Chondrocyte (in vitro differentiated cells): ENCODE measurements around the gene UBA7. TPM values are rescaled to one million over a fixed set of nuclear protein-coding genes. Genes with fewer than 3 reads are reported as not detected.
"Not testable (repeated sequence)": the region's sequence is repeated elsewhere in the genome, so short reads cannot be mapped to it uniquely, and the experiment has no call there.

Source experiments
- DNase-seq: peaks from one replicate; pipeline ENCODE4 v3.0.0; 2021; ENCODE audit warnings: mixed read lengths, low spot score
- H3K27ac Mint-ChIP-seq: one replicate; pipeline ENCODE4 v1.8.0; 2021; ENCODE audit warnings: mild to moderate bottlenecking, moderate library complexity, mixed read lengths; ENCODE audit not compliant: unreplicated experiment
- H3K27me3 Mint-ChIP-seq: 2 replicates; pipeline ENCODE4 v1.8.0; 2021; ENCODE audit warnings: low read depth, mixed read lengths
- H3K36me3 Mint-ChIP-seq: 2 replicates; pipeline ENCODE4 v1.8.0; 2021; ENCODE audit warnings: low read depth, mixed read lengths
- H3K4me1 Mint-ChIP-seq: 2 replicates; pipeline ENCODE4 v1.8.0; 2021; ENCODE audit warnings: low read depth, mild to moderate bottlenecking, mixed read lengths
- H3K4me3 Mint-ChIP-seq: one replicate; pipeline ENCODE4 v1.8.0; 2021; ENCODE audit warnings: mild to moderate bottlenecking, moderate library complexity, mixed read lengths; ENCODE audit not compliant: unreplicated experiment
- H3K9me3 Mint-ChIP-seq: 2 replicates; pipeline ENCODE4 v1.8.0; 2021; ENCODE audit warnings: low read depth, mixed read lengths
- total RNA-seq: library from RNA; stranded (reverse); gene quantifications from 3 replicates; pipeline ENCODE4 v1.2.1, GENCODE V29; 2021
- TF ChIP-seq, protein P1 (sequence below): fragments of 200-600 bp; sonication (generic); IDR thresholded peaks from 2 replicates; pipeline ENCODE4 v1.5.0; 2021; ENCODE audit warnings: antibody characterized with exemption, mild to moderate bottlenecking, moderate library complexity

UBA7 gene
- total RNA-seq, 1 donor from 2014 or later, result 26.3 TPM

DNA sequence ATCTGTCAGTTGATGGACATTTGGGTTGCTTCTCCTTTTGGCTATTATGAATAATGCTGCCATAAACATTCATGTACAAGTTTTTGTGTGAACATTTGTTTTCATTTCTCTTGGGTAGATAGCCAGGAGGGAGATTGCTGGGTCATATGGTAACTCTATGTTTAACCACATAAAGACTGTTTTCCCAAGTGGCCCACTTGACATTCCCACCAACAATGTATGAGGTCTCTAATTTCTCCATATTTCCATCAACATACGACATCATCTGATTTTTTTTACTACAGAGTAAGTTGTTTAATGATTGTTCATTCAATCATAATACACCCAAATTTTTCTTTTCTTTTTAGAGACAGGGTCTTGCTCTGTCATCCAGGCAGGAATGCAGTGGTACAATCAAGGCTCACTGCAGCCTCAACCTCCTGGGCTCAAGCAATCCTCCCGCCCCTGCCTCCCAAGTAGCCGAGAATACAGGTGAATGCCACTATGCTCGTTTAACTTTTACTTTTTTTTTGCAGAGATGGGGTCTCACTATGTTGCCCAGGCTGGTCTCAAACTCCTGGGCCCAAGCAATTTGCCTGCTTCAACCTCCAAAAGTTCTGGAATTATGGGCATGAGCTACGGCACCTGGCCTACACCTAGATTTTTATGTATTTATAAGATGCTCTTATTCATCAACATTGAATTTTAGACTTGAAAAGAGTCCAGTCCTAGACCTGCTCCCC lies 34.2 kb downstream of the UBA7 start:
- Mint-ChIP-seq H3K4me3 (no peak overlapping the region), H3K9me3 (no peaks in the 10 kb centered on the region), H3K4me1 (peaks cover 24% of the 10 kb centered on the region), H3K27ac (no peak overlapping the region), H3K27me3 (no peaks in the 10 kb centered on the region), H3K36me3 (peaks cover 3% of the 10 kb centered on the region)
- TF ChIP-seq, protein P1, sequence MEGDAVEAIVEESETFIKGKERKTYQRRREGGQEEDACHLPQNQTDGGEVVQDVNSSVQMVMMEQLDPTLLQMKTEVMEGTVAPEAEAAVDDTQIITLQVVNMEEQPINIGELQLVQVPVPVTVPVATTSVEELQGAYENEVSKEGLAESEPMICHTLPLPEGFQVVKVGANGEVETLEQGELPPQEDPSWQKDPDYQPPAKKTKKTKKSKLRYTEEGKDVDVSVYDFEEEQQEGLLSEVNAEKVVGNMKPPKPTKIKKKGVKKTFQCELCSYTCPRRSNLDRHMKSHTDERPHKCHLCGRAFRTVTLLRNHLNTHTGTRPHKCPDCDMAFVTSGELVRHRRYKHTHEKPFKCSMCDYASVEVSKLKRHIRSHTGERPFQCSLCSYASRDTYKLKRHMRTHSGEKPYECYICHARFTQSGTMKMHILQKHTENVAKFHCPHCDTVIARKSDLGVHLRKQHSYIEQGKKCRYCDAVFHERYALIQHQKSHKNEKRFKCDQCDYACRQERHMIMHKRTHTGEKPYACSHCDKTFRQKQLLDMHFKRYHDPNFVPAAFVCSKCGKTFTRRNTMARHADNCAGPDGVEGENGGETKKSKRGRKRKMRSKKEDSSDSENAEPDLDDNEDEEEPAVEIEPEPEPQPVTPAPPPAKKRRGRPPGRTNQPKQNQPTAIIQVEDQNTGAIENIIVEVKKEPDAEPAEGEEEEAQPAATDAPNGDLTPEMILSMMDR, result no peak
- peak; percentile 19 for DNase-seq

DNA sequence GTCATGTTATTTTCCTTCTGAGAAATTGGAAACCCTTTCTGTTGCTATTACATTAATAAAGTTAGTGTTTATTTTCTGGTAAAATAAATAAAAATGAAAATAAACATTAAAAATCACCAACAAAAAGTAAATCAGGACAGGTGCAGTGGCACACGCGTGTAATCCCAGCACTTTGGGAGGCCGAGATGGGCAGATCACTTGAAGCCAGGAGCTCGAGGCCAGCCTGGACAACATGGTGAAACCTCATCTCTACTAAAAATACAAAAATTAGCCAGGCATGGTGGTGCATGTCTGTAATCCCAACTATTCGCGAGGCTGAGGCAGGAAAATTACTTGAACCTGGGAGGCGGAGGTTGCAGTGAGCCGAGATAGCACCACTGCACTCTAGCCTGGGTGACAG lies 37.7 kb downstream of the UBA7 start:
- H3K36me3 Mint-ChIP-seq, DNase-seq, H3K4me3 Mint-ChIP-seq, H3K9me3 Mint-ChIP-seq, H3K27me3 Mint-ChIP-seq, H3K27ac Mint-ChIP-seq: not testable (repeated sequence)
- H3K4me1 Mint-ChIP-seq, result peaks cover 16% of the 10 kb centered on the region

DNA sequence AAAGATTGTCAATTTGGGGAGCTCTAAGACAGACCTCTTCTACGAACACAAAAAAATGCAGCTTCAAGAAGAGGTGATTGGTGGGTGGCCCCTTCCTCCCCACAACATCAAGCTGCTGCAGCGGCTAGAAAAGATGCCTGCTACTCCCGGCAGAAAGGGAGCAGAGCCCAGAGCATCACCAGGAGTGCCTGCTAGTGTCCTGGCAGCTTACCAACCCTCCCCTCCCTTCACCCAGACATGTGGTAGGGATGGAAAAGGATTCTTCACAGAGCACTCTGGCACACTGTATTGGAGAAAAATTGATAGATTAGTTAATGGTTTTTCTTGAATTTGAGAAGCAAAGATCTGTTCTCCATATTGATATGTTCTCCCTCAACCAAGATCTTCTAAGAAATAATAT lies 38.2 kb downstream of the UBA7 start:
- no peak overlapping the region for H3K4me3 Mint-ChIP-seq
- H3K4me1 Mint-ChIP-seq, result peaks cover 17% of the 10 kb centered on the region
- no peak overlapping the region for H3K27ac Mint-ChIP-seq
- H3K9me3 Mint-ChIP-seq, result no peaks in the 10 kb centered on the region
- TF ChIP-seq, protein P1, result no peak
- H3K36me3 Mint-ChIP-seq, result peaks cover 2% of the 10 kb centered on the region
- peak; percentile 36 for DNase-seq
- no peaks in the 10 kb centered on the region for H3K27me3 Mint-ChIP-seq

DNA sequence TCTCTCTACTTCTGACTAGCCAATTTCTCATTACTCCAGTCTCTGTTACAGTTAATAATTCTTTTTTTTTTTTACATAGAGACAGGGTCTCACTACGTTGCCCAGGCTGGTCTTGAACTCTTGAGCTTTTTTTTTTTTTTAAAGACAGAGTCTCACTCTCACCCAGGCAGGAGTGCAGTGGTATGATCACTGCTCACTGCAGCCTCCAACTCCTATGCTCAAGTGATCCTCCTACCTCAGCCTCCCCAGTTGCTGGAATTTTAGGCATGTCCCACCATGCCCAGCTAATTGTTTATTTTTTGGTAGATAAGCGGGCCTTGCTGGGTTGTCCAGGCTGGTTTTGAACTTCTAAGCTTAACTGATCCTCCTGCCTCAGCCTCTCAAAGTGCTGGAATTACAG lies 41.0 kb downstream of the UBA7 start:
- no peak for DNase-seq
- H3K4me1 Mint-ChIP-seq, result peaks cover 15% of the 10 kb centered on the region
- peaks cover 2% of the 10 kb centered on the region for H3K36me3 Mint-ChIP-seq
- H3K27me3 Mint-ChIP-seq, result no peaks in the 10 kb centered on the region
- no peaks in the 10 kb centered on the region for H3K9me3 Mint-ChIP-seq
- H3K27ac Mint-ChIP-seq, result no peak overlapping the region
- TF ChIP-seq, protein P1, result no peak
- no peak overlapping the region for H3K4me3 Mint-ChIP-seq

DNA sequence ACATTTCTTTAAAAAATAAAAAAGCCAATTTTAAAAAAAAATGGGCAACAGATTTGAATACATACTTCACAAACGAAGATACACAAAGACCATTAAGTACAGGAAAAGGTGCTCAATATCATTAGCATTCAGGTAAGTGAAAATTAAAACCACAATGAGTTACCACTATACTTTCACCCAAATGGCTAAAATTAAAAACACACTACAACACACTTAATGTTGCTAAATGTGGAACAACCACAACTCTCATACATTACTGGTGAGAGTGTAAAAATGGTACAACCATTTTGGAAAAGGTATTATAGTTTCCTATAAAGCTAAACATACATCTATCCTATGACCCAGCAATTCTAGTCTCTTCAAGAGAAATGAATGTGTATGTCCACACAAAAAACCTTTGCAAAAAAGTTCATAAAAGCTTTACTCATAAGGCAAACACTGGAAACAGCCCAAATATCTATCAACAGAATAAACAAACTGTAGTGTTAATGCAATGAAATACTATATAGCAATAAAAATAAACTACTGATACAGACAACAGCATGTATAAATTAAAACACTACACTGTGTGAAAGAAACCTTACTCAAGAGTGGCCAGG lies 42.3 kb downstream of the UBA7 start:
- H3K27ac Mint-ChIP-seq, result no peak overlapping the region
- TF ChIP-seq, protein P1, result no peak
- DNase-seq, result no peak

DNA sequence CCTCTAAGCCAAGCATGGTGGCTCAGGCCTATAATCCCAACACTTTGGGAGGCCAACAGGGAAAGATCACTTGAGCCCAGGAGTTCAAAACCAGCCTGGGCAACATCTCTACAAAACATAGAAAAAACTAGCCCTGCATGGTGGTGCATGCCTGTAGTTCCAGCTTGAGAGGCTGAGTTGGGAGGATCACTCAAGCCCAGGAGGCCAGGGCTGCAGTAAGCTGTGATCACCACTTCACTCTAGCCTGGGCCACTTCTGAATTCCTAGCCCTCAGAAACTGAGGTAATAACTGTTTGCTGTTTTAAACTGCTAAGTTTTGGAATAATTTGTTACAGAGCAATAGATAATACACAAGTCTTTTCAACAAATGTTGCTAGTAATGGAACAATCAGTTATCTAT lies 43.8 kb downstream of the UBA7 start:
- no peaks in the 10 kb centered on the region for H3K36me3 Mint-ChIP-seq
- H3K4me1 Mint-ChIP-seq, result peaks cover 15% of the 10 kb centered on the region
- H3K27me3 Mint-ChIP-seq, result no peaks in the 10 kb centered on the region
- TF ChIP-seq, protein P1, result no peak
- H3K9me3 Mint-ChIP-seq, result no peaks in the 10 kb centered on the region
- no peak for DNase-seq
- H3K27ac Mint-ChIP-seq, result peak overlapping the region; percentile 73
- no peak overlapping the region for H3K4me3 Mint-ChIP-seq

More for the DNA sequence above, 42.3 kb downstream of the UBA7 start:
- no peaks in the 10 kb centered on the region for H3K27me3 Mint-ChIP-seq
- H3K9me3 Mint-ChIP-seq, result no peaks in the 10 kb centered on the region
- peaks cover 15% of the 10 kb centered on the region for H3K4me1 Mint-ChIP-seq
- no peak overlapping the region for H3K4me3 Mint-ChIP-seq
- no peaks in the 10 kb centered on the region for H3K36me3 Mint-ChIP-seq
